ENCODE measurements around the gene SMCHD1. TPM values are rescaled to one million over a fixed set of nuclear protein-coding genes. Genes with fewer than 3 reads are reported as not detected.

Gene SMCHD1
- total RNA-seq, 1 experiment from 2014 or later = 48.6 TPM

- ChIA-PET RAD21 (ENCODE audit: low non-redundant PET in 1 of 2, low total read pairs in 2 of 2, uncharacterized antibody in 2 of 2, unreplicated experiment in 2 of 2) (no interaction called here), POLR2A (no interaction called here), CTCF (no interaction called here)
- Histone ChIP-seq H3K9ac (ENCODE audit: low read length) (no peak overlapping the region), H3K27ac (ENCODE audit: low read depth, low read length) (no peak overlapping the region), H3K4me3 (replicated peaks in 1 of 2; ENCODE audit: low read depth in 1 of 2, low read length in 2 of 2) (no peak overlapping the region), H2AFZ (ENCODE audit: low read depth, low read length, poor library complexity, severe bottlenecking) (no peak overlapping the region), H3K9me2 (ENCODE audit: insufficient read depth) (no peaks in the 10 kb centered on the region), H4K20me1 (ENCODE audit: insufficient read depth) (no peaks in the 10 kb centered on the region), H3K4me1 (ENCODE audit: control insufficient read depth in 1 of 2, insufficient read depth in 2 of 2, low read length in 2 of 2) (peaks cover 0 to 6% of the 10 kb centered on the region in 2 experiments; a peak in 1 of 4 replicates), H3K27me3 (ENCODE audit: insufficient read depth, low read length) (no peaks in the 10 kb centered on the region), H3K36me3 (ENCODE audit: control insufficient read depth in 1 of 2, insufficient read depth in 2 of 2, low read length in 2 of 2) (no peaks in the 10 kb centered on the region), H3K4me2 (ENCODE audit: low read length) (no peak overlapping the region), H3K79me2 (ENCODE audit: insufficient read depth, low read length) (no peaks in the 10 kb centered on the region), H3K9me3 (ENCODE audit: control insufficient read depth in 1 of 2, insufficient read depth in 1 of 2, low read depth in 1 of 2, low read length in 2 of 2) (no peaks in the 10 kb centered on the region)
- intact Hi-C loops (cut with micrococcal nuclease) = no loop called here
- TF ChIP-seq RAD21 (IDR thresholded peaks at IDR 0.05; ENCODE audit: low read depth) = no peak
- TF ChIP-seq POLR2AphosphoS5 (IDR thresholded peaks at IDR 0.05; ENCODE audit: low read depth, low read length) = no peak
- TF ChIP-seq CTCF (IDR thresholded peaks at IDR 0.05 in 2 of 3, conservative IDR thresholded peaks at IDR 0.05 in 1 of 3; ENCODE audit: borderline replicate concordance in 1 of 3, insufficient read depth in 1 of 3, low read depth in 2 of 3, low read length in 2 of 3) = no peak
- no peak for TF ChIP-seq SIN3A (IDR thresholded peaks at IDR 0.05; ENCODE audit: low read depth)
- TF ChIP-seq JUND (IDR thresholded peaks at IDR 0.05) = no peak
- TF ChIP-seq ZFX (IDR thresholded peaks at IDR 0.05) = no peak
- TF ChIP-seq MAX (IDR thresholded peaks at IDR 0.05) = no peak
- no peak for TF ChIP-seq EGR1 (IDR thresholded peaks at IDR 0.05; ENCODE audit: low read depth)
- no peak for TF ChIP-seq REST (IDR thresholded peaks at IDR 0.05; ENCODE audit: low read depth)
- no peak for TF ChIP-seq EZH2phosphoT487 (IDR thresholded peaks at IDR 0.05; ENCODE audit: borderline replicate concordance)
- TF ChIP-seq FOSL1 (IDR thresholded peaks at IDR 0.05; ENCODE audit: low read depth) = no peak
- no peak for TF ChIP-seq ZBTB33 (IDR thresholded peaks at IDR 0.05; ENCODE audit: extremely low read depth, insufficient replicate concordance, low read length)
- TF ChIP-seq ELF1 (IDR thresholded peaks at IDR 0.05; ENCODE audit: borderline replicate concordance, low read depth) = no peak
- TF ChIP-seq SP1 (IDR thresholded peaks at IDR 0.05; ENCODE audit: low read depth) = no peak
- TF ChIP-seq CEBPB (IDR thresholded peaks at IDR 0.05; ENCODE audit: low read depth) = no peak
- DNase-seq (ENCODE audit: low read depth, low spot score) (no peak), ATAC-seq (no peak)
- no TSS peak for BruUV-seq (replicated peaks)
Observed at GRCh38 chr18:2625217-2625616, 30.3 kb upstream of the SMCHD1 start.
